Fibroblast of villous mesenchyme (primary cell): ENCODE measurements around the gene RDH5. TPM values are rescaled to one million over a fixed set of nuclear protein-coding genes. Genes with fewer than 3 reads are reported as not detected.

Source experiments
- DNase-seq: peaks from one replicate; pipeline ENCODE4 v3.0.0-alpha.2; 2010; ENCODE audit warnings: low read depth
- H3K4me3 ChIP-seq: 2 replicates; pipeline ENCODE4 v1.5.1; 2011; ENCODE audit warnings: low read depth, mild to moderate bottlenecking, low read length
- total RNA-seq: library from RNA; depleted of rRNA; stranded (reverse); fragments of >200 nt; gene quantifications from 2 replicates; pipeline ENCODE4 v1.2.3, GENCODE V29; 2012
- TF ChIP-seq, protein P1 (sequence below): IDR thresholded peaks from 2 replicates; pipeline ENCODE4 v1.5.1; 2012; ENCODE audit warnings: low read depth, mild to moderate bottlenecking, low read length; ENCODE audit not compliant: insufficient read depth

RDH5 gene
- total RNA-seq, 1 donor: 6.0 TPM

GRCh38 chr12:55728186-55728938 is 8.2 kb downstream of the RDH5 start:
- peak; percentile 81 for DNase-seq
- TF ChIP-seq, protein P1, sequence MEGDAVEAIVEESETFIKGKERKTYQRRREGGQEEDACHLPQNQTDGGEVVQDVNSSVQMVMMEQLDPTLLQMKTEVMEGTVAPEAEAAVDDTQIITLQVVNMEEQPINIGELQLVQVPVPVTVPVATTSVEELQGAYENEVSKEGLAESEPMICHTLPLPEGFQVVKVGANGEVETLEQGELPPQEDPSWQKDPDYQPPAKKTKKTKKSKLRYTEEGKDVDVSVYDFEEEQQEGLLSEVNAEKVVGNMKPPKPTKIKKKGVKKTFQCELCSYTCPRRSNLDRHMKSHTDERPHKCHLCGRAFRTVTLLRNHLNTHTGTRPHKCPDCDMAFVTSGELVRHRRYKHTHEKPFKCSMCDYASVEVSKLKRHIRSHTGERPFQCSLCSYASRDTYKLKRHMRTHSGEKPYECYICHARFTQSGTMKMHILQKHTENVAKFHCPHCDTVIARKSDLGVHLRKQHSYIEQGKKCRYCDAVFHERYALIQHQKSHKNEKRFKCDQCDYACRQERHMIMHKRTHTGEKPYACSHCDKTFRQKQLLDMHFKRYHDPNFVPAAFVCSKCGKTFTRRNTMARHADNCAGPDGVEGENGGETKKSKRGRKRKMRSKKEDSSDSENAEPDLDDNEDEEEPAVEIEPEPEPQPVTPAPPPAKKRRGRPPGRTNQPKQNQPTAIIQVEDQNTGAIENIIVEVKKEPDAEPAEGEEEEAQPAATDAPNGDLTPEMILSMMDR: no peak
- peak overlapping the region; percentile 88 for H3K4me3 ChIP-seq

- DNase-seq: peak; percentile 94
- peak within 1 kb of the TSS; percentile 88 for H3K4me3 ChIP-seq
- TF ChIP-seq, protein P1: no peak
Measured at GRCh38 chr12:55728939-55729818, 9.0 kb downstream of the RDH5 start, which contains the start of gene CD63. TSS of gene CD63 (minus strand) at chr12:55729009. CDS start at chr12:55728341, 668 bp downstream.

DNA sequence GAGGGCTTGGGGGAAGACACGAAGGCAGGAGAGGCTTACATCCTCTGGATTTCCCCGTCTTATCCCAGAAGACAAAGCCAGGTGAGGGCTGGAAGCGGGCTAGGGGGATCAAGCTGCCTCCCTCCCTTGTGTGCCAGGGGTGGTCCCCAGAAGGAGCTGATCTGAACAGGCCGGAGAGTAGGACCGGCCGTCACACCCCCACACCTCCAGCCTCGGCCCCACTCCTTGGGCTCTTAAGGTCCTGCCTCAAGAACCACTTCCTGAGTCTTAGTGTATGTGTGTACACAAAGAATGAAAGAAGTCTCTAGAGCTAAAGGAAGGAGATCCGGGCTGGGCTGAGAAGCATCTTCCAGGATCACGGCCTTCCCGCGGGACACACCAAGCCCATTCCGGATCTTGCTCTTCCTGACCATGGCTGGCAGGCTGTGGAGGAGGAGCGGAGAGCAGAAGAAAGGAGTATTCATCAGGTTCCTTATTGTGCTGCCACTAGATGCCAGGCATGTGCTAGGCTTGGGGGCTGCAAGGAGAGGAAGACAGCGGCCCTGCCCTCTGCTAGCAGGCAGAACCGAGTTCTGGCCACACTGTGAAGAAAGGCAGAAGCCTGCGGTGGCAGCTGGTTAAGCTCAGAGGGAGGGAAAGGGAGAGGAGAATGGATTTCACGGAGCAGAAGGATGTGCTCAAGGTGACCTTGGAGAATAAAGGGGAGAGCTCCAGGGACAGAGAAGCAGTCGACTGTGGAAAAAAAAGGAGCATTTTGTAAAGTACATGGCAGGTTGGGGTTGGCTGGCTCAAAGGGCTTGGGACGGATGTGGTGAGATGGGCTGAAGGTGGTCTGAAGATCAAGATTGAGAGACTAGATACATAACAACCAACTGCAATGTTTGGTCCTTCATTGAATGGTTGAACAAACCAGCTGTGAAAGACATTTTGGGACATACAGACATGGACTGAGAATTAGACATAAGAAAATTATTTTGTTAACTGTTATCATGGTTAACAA is 9.9 kb downstream of the RDH5 start:
- peak; percentile 65 for DNase-seq
- TF ChIP-seq, protein P1: no peak
- H3K4me3 ChIP-seq: peak overlapping the region; percentile 88

GRCh38 chr12:55732288-55732687 is 12.1 kb downstream of the RDH5 start:
- H3K4me3 ChIP-seq: no peak overlapping the region
- TF ChIP-seq, protein P1: no peak
- DNase-seq: no peak

DNA sequence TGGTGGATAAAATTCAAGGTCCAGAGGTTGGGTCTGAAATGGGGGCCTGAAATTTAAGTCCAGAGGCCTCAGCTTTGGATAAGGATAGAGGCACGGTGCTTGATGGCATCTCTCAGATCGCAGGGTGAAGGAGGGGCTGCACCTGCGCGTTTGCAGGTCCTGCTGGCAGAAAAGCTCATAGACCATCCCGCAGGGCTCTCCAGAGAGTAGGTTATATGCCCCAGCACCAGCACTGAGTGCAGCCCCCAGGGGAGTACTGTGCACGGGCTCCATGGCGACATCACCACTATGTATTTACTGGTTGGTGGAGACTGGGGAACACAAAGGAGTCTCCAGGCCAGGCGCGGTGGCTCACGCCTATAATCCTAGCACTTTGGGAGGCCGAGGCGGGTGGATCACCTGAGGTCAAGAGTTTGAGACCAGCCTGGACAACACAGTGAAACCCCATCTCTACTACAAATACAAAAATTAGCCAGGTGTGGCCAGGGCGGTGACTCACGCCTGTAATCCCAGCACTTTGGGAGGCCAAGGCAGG is 12.9 kb downstream of the RDH5 start:
- TF ChIP-seq, protein P1: no peak
- no peak overlapping the region for H3K4me3 ChIP-seq
- DNase-seq: no peak

GRCh38 chr12:55733858-55734257 is 13.7 kb downstream of the RDH5 start:
- TF ChIP-seq, protein P1: no peak
- DNase-seq: no peak
- H3K4me3 ChIP-seq: no peak overlapping the region
